GM18873 (cell line): ENCODE results near the gene HMGCLL1.

Experiments used
- ATAC-seq: cut with Tn5 transposase; IDR thresholded peaks from one replicate; pipeline ENCODE4 v1.9.1; 2021; ENCODE audit warnings: mild to moderate bottlenecking, moderate library complexity, moderate number of reproducible peaks; ENCODE audit not compliant: unreplicated experiment, low FRiP score

The HMGCLL1 gene

GRCh38 chr6:55536391-55536956, 42.5 kb downstream of the HMGCLL1 start:
- ATAC-seq, result no peak

- no peak for ATAC-seq
Observed at GRCh38 chr6:55531496-55531895, 47.5 kb downstream of the HMGCLL1 start.

- ATAC-seq, result no peak
Observed at GRCh38 chr6:55530931-55531330, 48.1 kb downstream of the HMGCLL1 start.

GRCh38 chr6:55528624-55529023, 50.4 kb downstream of the HMGCLL1 start:
- ATAC-seq, result no peak

GRCh38 chr6:55524441-55524840, 54.6 kb downstream of the HMGCLL1 start:
- no peak for ATAC-seq

GRCh38 chr6:55518529-55519060, 60.4 kb downstream of the HMGCLL1 start:
- ATAC-seq, result no peak

- ATAC-seq, result no peak
Observed at GRCh38 chr6:55516736-55517135, 62.3 kb downstream of the HMGCLL1 start.

- no peak for ATAC-seq
Observed at GRCh38 chr6:55512904-55513303, 66.1 kb downstream of the HMGCLL1 start.

- no peak for ATAC-seq
Observed at GRCh38 chr6:55511122-55511800, 67.7 kb downstream of the HMGCLL1 start.

- no peak for ATAC-seq
Observed at GRCh38 chr6:55499591-55499990, 79.4 kb downstream of the HMGCLL1 start.

- no peak for ATAC-seq
Observed at GRCh38 chr6:55497694-55498093, 81.3 kb downstream of the HMGCLL1 start.

GRCh38 chr6:55496201-55496600, 82.8 kb downstream of the HMGCLL1 start:
- no peak for ATAC-seq

GRCh38 chr6:55495277-55495676, 83.7 kb downstream of the HMGCLL1 start:
- no peak for ATAC-seq

GRCh38 chr6:55494411-55494810, 84.6 kb downstream of the HMGCLL1 start:
- no peak for ATAC-seq

GRCh38 chr6:55492259-55492658, 86.7 kb downstream of the HMGCLL1 start:
- no peak for ATAC-seq

- no peak for ATAC-seq
Observed at GRCh38 chr6:55490871-55491270, 88.1 kb downstream of the HMGCLL1 start.

GRCh38 chr6:55474382-55474781, 104.6 kb downstream of the HMGCLL1 start:
- ATAC-seq, result no peak

- ATAC-seq, result no peak
Observed at GRCh38 chr6:55473722-55474121, 105.3 kb downstream of the HMGCLL1 start.

- no peak for ATAC-seq
Observed at GRCh38 chr6:55469951-55470366, 109.0 kb downstream of the HMGCLL1 start.

- ATAC-seq, result no peak
Observed at GRCh38 chr6:55456016-55456415, 123.0 kb downstream of the HMGCLL1 start.

- ATAC-seq, result no peak
Observed at GRCh38 chr6:55450005-55450404, 129.0 kb downstream of the HMGCLL1 start.

GRCh38 chr6:55449225-55449624, 129.8 kb downstream of the HMGCLL1 start:
- ATAC-seq, result no peak
